A673 (cell line): ENCODE data around the gene ST6GALNAC3.

Source experiments
- CTCF ChIP-seq: fragments of 300-800, 200-600 bp; sonication (generic); conservative IDR thresholded peaks from 2 replicates; pipeline ENCODE4 v1.5.1; 2017; ENCODE audit warnings: low read depth, mild to moderate bottlenecking, antibody characterized with exemption, low read length, moderate library complexity, mixed read lengths
- EZH2 ChIP-seq: fragments of 200-600 bp; sonication (generic); IDR thresholded peaks from 2 replicates; pipeline ENCODE4 v1.6.1; 2017; ENCODE audit warnings: borderline replicate concordance, low read depth, mild to moderate bottlenecking, mixed read lengths, antibody characterized with exemption, low read length; ENCODE audit not compliant: poor library complexity, severe bottlenecking

GRCh38 chr1:76033800-76034475 lies 40.6 kb upstream of the ST6GALNAC3 start:
- TF ChIP-seq CTCF (no peak), EZH2 (no peak)
